Adipocyte (in vitro differentiated cells): ENCODE results near the gene COL4A3.

Experiments
- DNase-seq: peaks from one replicate; pipeline ENCODE4 v3.0.0-alpha.2; 2015; ENCODE audit warnings: low read depth
- H3K27me3 ChIP-seq: replicated peaks from 2 replicates; pipeline ENCODE4 v1.7.0; 2013; ENCODE audit warnings: mild to moderate bottlenecking, low read length, moderate library complexity; ENCODE audit not compliant: control insufficient read depth, insufficient read depth
- H3K36me3 ChIP-seq: 2 replicates; pipeline ENCODE4 v1.7.0; 2013; ENCODE audit warnings: low read length, mild to moderate bottlenecking, moderate library complexity; ENCODE audit not compliant: control insufficient read depth, insufficient read depth, severe bottlenecking
- H3K4me1 ChIP-seq: 2 replicates; pipeline ENCODE4 v1.7.0; 2013; ENCODE audit warnings: mild to moderate bottlenecking, low read length, moderate library complexity; ENCODE audit not compliant: control insufficient read depth, insufficient read depth
- H3K4me3 ChIP-seq: 2 replicates; pipeline ENCODE4 v1.7.0; 2013; ENCODE audit warnings: mild to moderate bottlenecking, low read length, moderate library complexity
- H3K9ac ChIP-seq: 2 replicates; pipeline ENCODE4 v1.7.0; 2013; ENCODE audit warnings: mild to moderate bottlenecking, low read length, moderate library complexity
- H3K9me3 ChIP-seq: 2 replicates; pipeline ENCODE4 v1.7.0; 2013; ENCODE audit warnings: mild to moderate bottlenecking, low read length, moderate library complexity; ENCODE audit not compliant: control insufficient read depth

Gene COL4A3

DNA sequence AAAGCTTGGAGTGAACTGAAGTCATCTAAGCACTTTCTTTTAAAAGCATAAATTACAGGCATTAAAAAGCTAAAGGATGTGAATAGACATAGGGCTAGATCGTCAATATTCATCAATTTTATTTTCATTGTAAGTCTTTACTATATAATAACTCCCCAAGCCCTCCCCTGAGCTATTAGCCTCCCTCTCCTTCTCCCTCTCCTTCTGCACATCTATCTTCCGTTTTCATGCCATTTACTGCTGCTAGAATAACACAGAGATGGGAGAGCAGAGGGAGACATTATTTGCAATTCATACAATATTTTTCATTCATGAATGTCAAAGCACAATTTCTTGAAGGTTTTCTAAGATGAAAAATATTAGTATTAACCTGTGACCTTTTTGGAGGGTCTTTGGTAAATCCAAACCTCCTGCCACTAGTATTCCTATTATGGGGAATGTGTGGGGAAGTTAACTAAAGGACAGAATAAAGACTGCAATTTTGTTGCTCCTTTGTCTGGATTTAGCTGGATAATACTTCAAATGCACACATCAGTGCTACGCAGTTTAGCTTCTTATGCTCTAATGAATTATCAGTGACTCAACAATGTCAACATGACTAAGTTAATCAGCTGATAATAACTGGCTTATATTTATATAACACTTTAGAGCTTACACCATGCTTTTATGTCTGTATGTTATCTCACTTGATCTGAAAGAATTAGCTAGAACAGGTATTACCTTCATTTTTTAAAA is 132.4 kb downstream of the COL4A3 start:
- H3K9me3 ChIP-seq: no peaks in the 10 kb centered on the region
- H3K4me3 ChIP-seq: no peak overlapping the region
- DNase-seq: no peak

GRCh38 chr2:227301523-227301922 is 137.1 kb downstream of the COL4A3 start:
- DNase-seq: no peak
- Histone ChIP-seq H3K4me3 (no peak overlapping the region), H3K27me3 (no peaks in the 10 kb centered on the region), H3K36me3 (no peaks in the 10 kb centered on the region), H3K9ac (no peak overlapping the region), H3K4me1 (no peaks in the 10 kb centered on the region), H3K9me3 (no peaks in the 10 kb centered on the region)

More for the DNA sequence above, 132.4 kb downstream of the COL4A3 start:
- Histone ChIP-seq H3K36me3 (no peaks in the 10 kb centered on the region), H3K27me3 (no peaks in the 10 kb centered on the region), H3K9ac (no peak overlapping the region), H3K4me1 (no peaks in the 10 kb centered on the region)

- H3K36me3 ChIP-seq: no peaks in the 10 kb centered on the region
- no peaks in the 10 kb centered on the region for H3K4me1 ChIP-seq
- no peak overlapping the region for H3K4me3 ChIP-seq
- DNase-seq: peak; percentile 43
- no peaks in the 10 kb centered on the region for H3K27me3 ChIP-seq
- no peak overlapping the region for H3K9ac ChIP-seq
- H3K9me3 ChIP-seq: no peaks in the 10 kb centered on the region
These were observed 144.4 kb downstream of the COL4A3 start for GRCh38 chr2:227308784-227309183.

- H3K9me3 ChIP-seq: no peaks in the 10 kb centered on the region
- no peaks in the 10 kb centered on the region for H3K36me3 ChIP-seq
- no peak for DNase-seq
- H3K4me1 ChIP-seq: no peaks in the 10 kb centered on the region
- no peak overlapping the region for H3K9ac ChIP-seq
- no peak overlapping the region for H3K4me3 ChIP-seq
- no peaks in the 10 kb centered on the region for H3K27me3 ChIP-seq
These were observed 146.3 kb downstream of the COL4A3 start for GRCh38 chr2:227310756-227311110.

- Histone ChIP-seq H3K36me3 (no peaks in the 10 kb centered on the region), H3K4me1 (no peaks in the 10 kb centered on the region), H3K9ac (no peak overlapping the region), H3K4me3 (no peak overlapping the region), H3K27me3 (no peaks in the 10 kb centered on the region), H3K9me3 (no peaks in the 10 kb centered on the region)
- DNase-seq: no peak
These were observed 147.6 kb downstream of the COL4A3 start for GRCh38 chr2:227311861-227312506.

DNA sequence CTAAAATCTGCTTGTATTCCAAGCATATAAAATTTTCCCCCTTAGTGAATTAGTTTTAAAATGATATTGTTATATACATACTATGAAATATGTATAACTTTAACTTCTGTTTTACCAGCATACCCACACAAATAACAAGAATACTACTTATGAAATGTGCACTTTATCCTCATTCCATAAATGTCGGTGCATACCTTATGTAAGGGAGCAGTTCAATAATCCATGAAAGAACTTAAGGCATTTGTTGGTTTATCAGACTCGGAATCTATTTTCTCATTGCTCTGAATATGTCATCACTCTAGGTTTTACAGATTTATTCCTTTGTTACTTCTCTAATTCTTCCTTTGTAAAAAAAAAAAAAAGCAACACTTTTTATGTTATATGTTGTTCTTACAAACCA is 148.2 kb downstream of the COL4A3 start:
- Histone ChIP-seq H3K4me3 (no peak overlapping the region), H3K27me3 (no peaks in the 10 kb centered on the region), H3K36me3 (no peaks in the 10 kb centered on the region), H3K9ac (no peak overlapping the region), H3K4me1 (no peaks in the 10 kb centered on the region), H3K9me3 (no peaks in the 10 kb centered on the region)
- no peak for DNase-seq

DNA sequence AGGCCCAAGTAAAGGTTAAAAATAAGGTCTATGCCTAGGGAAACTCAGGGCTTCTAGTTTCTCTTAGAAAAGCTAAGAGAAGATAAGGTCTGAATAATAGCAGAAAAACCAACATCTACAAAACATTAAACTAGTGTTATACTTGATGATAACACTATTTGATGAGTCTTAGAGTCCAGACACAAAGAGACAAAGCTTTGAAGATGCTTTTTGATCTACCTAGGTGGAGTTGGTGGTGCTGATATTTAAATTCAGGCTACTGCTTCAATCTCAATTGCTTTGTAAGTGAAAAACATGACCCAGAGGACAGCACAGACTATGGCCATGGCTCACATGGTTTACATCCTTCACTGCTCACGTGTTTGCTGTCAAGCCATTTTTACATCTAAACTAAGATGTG is 148.9 kb downstream of the COL4A3 start:
- no peak for DNase-seq
- no peak overlapping the region for H3K9ac ChIP-seq
- H3K9me3 ChIP-seq: no peaks in the 10 kb centered on the region
- no peak overlapping the region for H3K4me3 ChIP-seq
- H3K27me3 ChIP-seq: no peaks in the 10 kb centered on the region
- H3K36me3 ChIP-seq: no peaks in the 10 kb centered on the region
- no peaks in the 10 kb centered on the region for H3K4me1 ChIP-seq

- H3K27me3 ChIP-seq: no peaks in the 10 kb centered on the region
- H3K9me3 ChIP-seq: no peaks in the 10 kb centered on the region
- no peak for DNase-seq
- no peaks in the 10 kb centered on the region for H3K36me3 ChIP-seq
- H3K4me1 ChIP-seq: no peaks in the 10 kb centered on the region
- no peak overlapping the region for H3K9ac ChIP-seq
- H3K4me3 ChIP-seq: no peak overlapping the region
These were observed 153.4 kb downstream of the COL4A3 start for GRCh38 chr2:227317834-227318233.

DNA sequence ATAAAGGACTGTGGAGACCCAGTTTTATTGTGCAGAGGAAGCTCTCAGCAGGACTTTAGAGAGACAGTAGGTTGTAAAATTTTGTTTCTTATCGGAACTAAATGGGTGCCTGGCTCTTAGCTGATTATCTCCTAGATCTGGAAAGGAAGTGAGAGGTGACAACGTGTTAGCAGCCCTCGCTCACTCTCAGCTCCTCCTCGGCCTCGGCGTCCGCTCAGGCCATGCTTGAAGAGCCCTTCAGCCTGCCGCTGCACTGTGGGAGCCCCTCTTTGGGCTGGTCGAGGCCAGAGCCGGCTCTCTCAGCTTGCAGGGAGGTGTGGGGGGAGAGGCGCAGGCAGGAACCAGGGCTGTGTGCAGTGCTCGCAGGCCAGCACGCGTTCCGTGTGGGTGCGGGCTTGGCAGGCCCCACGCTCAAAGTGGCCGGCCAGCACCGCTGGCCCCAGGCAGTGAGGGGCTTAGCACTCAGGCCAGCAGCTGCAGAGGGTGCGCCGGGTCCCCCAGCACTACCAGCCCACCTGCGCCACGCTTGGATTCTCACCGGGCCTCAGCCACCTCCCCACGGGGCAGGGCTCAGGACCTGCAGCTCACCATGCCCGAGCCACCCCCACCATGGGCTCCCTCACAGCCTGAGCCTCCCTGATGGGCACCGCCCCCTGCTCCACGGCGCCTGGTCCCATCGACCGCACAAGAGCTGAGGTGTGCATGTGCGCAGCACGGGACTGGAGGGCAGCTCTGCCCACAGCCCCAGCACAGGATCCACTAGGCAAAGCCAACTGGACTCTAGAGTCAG is 156.1 kb downstream of the COL4A3 start:
- Histone ChIP-seq H3K9me3 (no peaks in the 10 kb centered on the region), H3K9ac (no peak overlapping the region), H3K36me3 (no peaks in the 10 kb centered on the region), H3K4me3 (no peak overlapping the region), H3K4me1 (peaks cover 4% of the 10 kb centered on the region), H3K27me3 (no peaks in the 10 kb centered on the region)
- no peak for DNase-seq

GRCh38 chr2:227322530-227323205 is 158.2 kb downstream of the COL4A3 start:
- DNase-seq: no peak
- H3K4me1 ChIP-seq: peaks cover 18% of the 10 kb centered on the region
- no peaks in the 10 kb centered on the region for H3K36me3 ChIP-seq
- H3K9me3 ChIP-seq: no peaks in the 10 kb centered on the region
- H3K4me3 ChIP-seq: no peak overlapping the region
- H3K9ac ChIP-seq: no peak overlapping the region
- H3K27me3 ChIP-seq: no peaks in the 10 kb centered on the region

GRCh38 chr2:227323818-227324217 is 159.4 kb downstream of the COL4A3 start:
- no peaks in the 10 kb centered on the region for H3K27me3 ChIP-seq
- H3K36me3 ChIP-seq: no peaks in the 10 kb centered on the region
- DNase-seq: no peak
- no peak overlapping the region for H3K9ac ChIP-seq
- H3K4me1 ChIP-seq: peaks cover 23% of the 10 kb centered on the region
- no peaks in the 10 kb centered on the region for H3K9me3 ChIP-seq
- peak overlapping the region; percentile 95 for H3K4me3 ChIP-seq
